ENCODE measurements around the gene SLC10A4. TPM values are rescaled to one million over a fixed set of nuclear protein-coding genes. Genes with fewer than 3 reads are reported as not detected.
A peak's percentile ranks its signal among the peaks of the same experiment; 100 is the strongest.

SLC10A4 gene
- total RNA-seq, 1 donor from 2014 or later = 0.99 TPM

- no peak for DNase-seq (ENCODE audit: extremely low spot score, unreplicated experiment)
- Mint-ChIP-seq H3K27ac (no peak overlapping the region), H3K4me1 (ENCODE audit: unreplicated experiment) (no peaks in the 10 kb centered on the region), H3K27me3 (peaks cover 75% of the 10 kb centered on the region), H3K36me3 (peaks cover 6% of the 10 kb centered on the region), H3K4me3 (peak overlapping the region; percentile 78), H3K9me3 (no peaks in the 10 kb centered on the region)
- no peak for TF ChIP-seq CTCF (conservative IDR thresholded peaks at IDR 0.05)
Measured at GRCh38 chr4:48489683-48490011, 6.5 kb downstream of the SLC10A4 start.

- DNase-seq (ENCODE audit: extremely low spot score, unreplicated experiment) = no peak
- no peaks in the 10 kb centered on the region for H3K9me3 Mint-ChIP-seq
- H3K27ac Mint-ChIP-seq = no peak within 1 kb of the TSS
- no peak for TF ChIP-seq CTCF (conservative IDR thresholded peaks at IDR 0.05)
- no peaks in the 10 kb centered on the region for H3K4me1 Mint-ChIP-seq (ENCODE audit: unreplicated experiment)
- H3K27me3 Mint-ChIP-seq = peaks cover 70% of the 10 kb centered on the region
- peak within 1 kb of the TSS; percentile 78 for H3K4me3 Mint-ChIP-seq
- H3K36me3 Mint-ChIP-seq = peaks cover 6% of the 10 kb centered on the region
Measured at GRCh38 chr4:48490012-48490679, 7.0 kb downstream of the SLC10A4 start, which contains the start of gene ZAR1. TSS of gene ZAR1 (plus strand) at chr4:48490252. CDS start at chr4:48490292, 40 bp downstream.

GRCh38 chr4:48490680-48491513 is 7.8 kb downstream of the SLC10A4 start:
- Mint-ChIP-seq H3K36me3 (peaks cover 11% of the 10 kb centered on the region), H3K27me3 (peaks cover 62% of the 10 kb centered on the region), H3K4me1 (ENCODE audit: unreplicated experiment) (no peaks in the 10 kb centered on the region), H3K27ac (no peak overlapping the region), H3K9me3 (no peaks in the 10 kb centered on the region), H3K4me3 (no peak overlapping the region)
- no peak for DNase-seq (ENCODE audit: extremely low spot score, unreplicated experiment)
- TF ChIP-seq CTCF (conservative IDR thresholded peaks at IDR 0.05) = no peak

GRCh38 chr4:48491514-48492176 is 8.5 kb downstream of the SLC10A4 start:
- no peak for DNase-seq (ENCODE audit: extremely low spot score, unreplicated experiment)
- H3K4me1 Mint-ChIP-seq (ENCODE audit: unreplicated experiment) = no peaks in the 10 kb centered on the region
- no peaks in the 10 kb centered on the region for H3K9me3 Mint-ChIP-seq
- H3K27me3 Mint-ChIP-seq = peaks cover 59% of the 10 kb centered on the region
- no peak overlapping the region for H3K27ac Mint-ChIP-seq
- peaks cover 16% of the 10 kb centered on the region for H3K36me3 Mint-ChIP-seq
- peak overlapping the region; percentile 63 for H3K4me3 Mint-ChIP-seq
- no peak for TF ChIP-seq CTCF (conservative IDR thresholded peaks at IDR 0.05)

- Mint-ChIP-seq H3K27me3 (peaks cover 43% of the 10 kb centered on the region), H3K4me1 (ENCODE audit: unreplicated experiment) (no peaks in the 10 kb centered on the region), H3K27ac (no peak overlapping the region), H3K9me3 (no peaks in the 10 kb centered on the region), H3K36me3 (peaks cover 10% of the 10 kb centered on the region), H3K4me3 (no peak overlapping the region)
- no peak for DNase-seq (ENCODE audit: extremely low spot score, unreplicated experiment)
- no peak for TF ChIP-seq CTCF (conservative IDR thresholded peaks at IDR 0.05)
Measured at GRCh38 chr4:48493452-48494100, 10.4 kb downstream of the SLC10A4 start.
